Bronchial epithelial cell (primary cell): Measurements from ENCODE around the gene GPR63. TPM values are rescaled to one million over a fixed set of nuclear protein-coding genes. Genes with fewer than 3 reads are reported as not detected.

Experiments
- DNase-seq: peaks from one replicate; pipeline ENCODE4 v3.0.0-alpha.2; 2010; ENCODE audit warnings: low read depth
- FAIRE-seq: peaks from 2 replicates; lab custom pipeline; 2011; peaks lifted over from hg19 to GRCh38; lab: Jason Lieb, UNC
- H3K27me3 ChIP-seq: 2 replicates; pipeline ENCODE4 v1.5.1; 2011; ENCODE audit warnings: low read length; ENCODE audit not compliant: control insufficient read depth, insufficient read depth
- H3K36me3 ChIP-seq: 2 replicates; pipeline ENCODE4 v1.5.1; 2011; ENCODE audit warnings: low read length; ENCODE audit not compliant: control insufficient read depth, insufficient read depth
- H3K4me3 ChIP-seq: 2 replicates; pipeline ENCODE4 v1.5.1; 2011; ENCODE audit warnings: mild to moderate bottlenecking, low read depth, low read length, control low read depth
- total RNA-seq: library from RNA; depleted of rRNA; stranded (reverse); fragments of >200 nt; gene quantifications from 2 replicates; pipeline ENCODE4 v1.2.1, GENCODE V29; 2014
- TF ChIP-seq, protein P1 (sequence below): IDR thresholded peaks from 2 replicates; pipeline ENCODE4 v1.5.1; 2011; ENCODE audit warnings: mild to moderate bottlenecking, moderate library complexity, low read length, control low read depth, inconsistent platforms; ENCODE audit not compliant: insufficient read depth, severe bottlenecking

GPR63 gene
- total RNA-seq, 1 donor from 2014 or later, result 0.53 TPM

GRCh38 chr6:96755096-96755495 lies 82.2 kb downstream of the GPR63 start:
- TF ChIP-seq, protein P1, sequence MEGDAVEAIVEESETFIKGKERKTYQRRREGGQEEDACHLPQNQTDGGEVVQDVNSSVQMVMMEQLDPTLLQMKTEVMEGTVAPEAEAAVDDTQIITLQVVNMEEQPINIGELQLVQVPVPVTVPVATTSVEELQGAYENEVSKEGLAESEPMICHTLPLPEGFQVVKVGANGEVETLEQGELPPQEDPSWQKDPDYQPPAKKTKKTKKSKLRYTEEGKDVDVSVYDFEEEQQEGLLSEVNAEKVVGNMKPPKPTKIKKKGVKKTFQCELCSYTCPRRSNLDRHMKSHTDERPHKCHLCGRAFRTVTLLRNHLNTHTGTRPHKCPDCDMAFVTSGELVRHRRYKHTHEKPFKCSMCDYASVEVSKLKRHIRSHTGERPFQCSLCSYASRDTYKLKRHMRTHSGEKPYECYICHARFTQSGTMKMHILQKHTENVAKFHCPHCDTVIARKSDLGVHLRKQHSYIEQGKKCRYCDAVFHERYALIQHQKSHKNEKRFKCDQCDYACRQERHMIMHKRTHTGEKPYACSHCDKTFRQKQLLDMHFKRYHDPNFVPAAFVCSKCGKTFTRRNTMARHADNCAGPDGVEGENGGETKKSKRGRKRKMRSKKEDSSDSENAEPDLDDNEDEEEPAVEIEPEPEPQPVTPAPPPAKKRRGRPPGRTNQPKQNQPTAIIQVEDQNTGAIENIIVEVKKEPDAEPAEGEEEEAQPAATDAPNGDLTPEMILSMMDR, result no peak
- no peak for FAIRE-seq

GRCh38 chr6:96749891-96750290 lies 87.4 kb downstream of the GPR63 start:
- TF ChIP-seq, protein P1, result no peak
- no peaks in the 10 kb centered on the region for H3K27me3 ChIP-seq
- H3K36me3 ChIP-seq, result no peaks in the 10 kb centered on the region
- no peak for DNase-seq
- FAIRE-seq, result no peak
- no peak overlapping the region for H3K4me3 ChIP-seq

More at GRCh38 chr6:96755096-96755495, 82.2 kb downstream of the GPR63 start:
- Histone ChIP-seq H3K36me3 (no peaks in the 10 kb centered on the region), H3K27me3 (no peaks in the 10 kb centered on the region), H3K4me3 (no peak overlapping the region)
- DNase-seq, result no peak

Other genes with a start within 250 kb of the GPR63 start
- 9.5 and 11.3 TPM in 2 replicates for gene NDUFAF4, start 60.4 kb upstream of the GPR63 start, total RNA-seq
- gene KLHL32, start 87.3 kb upstream of the GPR63 start, total RNA-seq, result under 0.01 TPM in 1 of 2 replicates, not detected in the other